Choroid plexus epithelial cell (primary cell): ENCODE results near the gene VTI1A.

Source experiments
- DNase-seq: peaks from one replicate; pipeline ENCODE4 v3.0.0-alpha.2; 2010; ENCODE audit warnings: low read depth
- H3K4me3 ChIP-seq: 2 replicates; pipeline ENCODE4 v1.5.1; 2011; ENCODE audit warnings: low read depth, mild to moderate bottlenecking, control low read depth, low read length, moderate library complexity
- CTCF ChIP-seq: conservative IDR thresholded peaks from 2 replicates; pipeline ENCODE4 v1.5.1; 2011; ENCODE audit warnings: low read depth, mild to moderate bottlenecking, control low read depth, inconsistent platforms, low read length, moderate library complexity

The VTI1A gene

GRCh38 chr10:112409755-112410154 lies 37.3 kb upstream of the VTI1A start:
- H3K4me3 ChIP-seq = no peak overlapping the region
- no peak for TF ChIP-seq CTCF
- no peak for DNase-seq

- H3K4me3 ChIP-seq = no peak overlapping the region
- DNase-seq = no peak
- no peak for TF ChIP-seq CTCF
Measured at GRCh38 chr10:112412696-112413095, 34.3 kb upstream of the VTI1A start.

GRCh38 chr10:112421731-112422130 lies 25.3 kb upstream of the VTI1A start:
- H3K4me3 ChIP-seq = no peak overlapping the region
- TF ChIP-seq CTCF = no peak
- DNase-seq = peak; percentile 70

GRCh38 chr10:112424651-112425050 lies 22.4 kb upstream of the VTI1A start:
- H3K4me3 ChIP-seq = no peak overlapping the region
- DNase-seq = no peak
- TF ChIP-seq CTCF = no peak

GRCh38 chr10:112426111-112426510 lies 20.9 kb upstream of the VTI1A start:
- TF ChIP-seq CTCF = no peak
- no peak overlapping the region for H3K4me3 ChIP-seq
- DNase-seq = no peak

- no peak for TF ChIP-seq CTCF
- no peak for DNase-seq
Measured at GRCh38 chr10:112429147-112429546, 17.9 kb upstream of the VTI1A start.

GRCh38 chr10:112429654-112430230 lies 17.3 kb upstream of the VTI1A start:
- no peak for DNase-seq
- no peak overlapping the region for H3K4me3 ChIP-seq
- no peak for TF ChIP-seq CTCF

More at GRCh38 chr10:112429147-112429546, 17.9 kb upstream of the VTI1A start:
- no peak overlapping the region for H3K4me3 ChIP-seq
